Smooth muscle cell (in vitro differentiated cells): ENCODE measurements around the gene BICDL1. TPM values are rescaled to one million over a fixed set of nuclear protein-coding genes. Genes with fewer than 3 reads are reported as not detected.

Experiments used
- DNase-seq: peaks from one replicate; lab custom pipeline; 2025; ENCODE audit not compliant: unreplicated experiment; lab: John Stamatoyannopoulos, UW
- H2AFZ ChIP-seq: fragments of 200-600 bp; sonication (generic); 2 replicates; pipeline ENCODE4 v1.6.0; 2016; ENCODE audit warnings: antibody characterized with exemption, low read depth, mild to moderate bottlenecking
- H3F3A ChIP-seq: fragments of 200-600 bp; sonication (generic); 2 replicates; pipeline ENCODE4 v1.6.0; 2017; ENCODE audit warnings: antibody characterized with exemption, low read depth
- H3K27ac ChIP-seq: fragments of 200-600 bp; sonication (generic); 2 replicates; pipeline ENCODE4 v1.5.1; 2016; ENCODE audit warnings: low read depth, mild to moderate bottlenecking
- H3K27me3 ChIP-seq: fragments of 200-600 bp; sonication (generic); 2 replicates; pipeline ENCODE4 v1.6.1; 2016; ENCODE audit warnings: low read depth, mild to moderate bottlenecking
- H3K36me3 ChIP-seq: fragments of 200-600 bp; sonication (generic); 2 replicates; pipeline ENCODE4 v1.5.1; 2016; ENCODE audit warnings: low read depth
- H3K4me1 ChIP-seq: fragments of 200-600 bp; sonication (generic); 2 replicates; pipeline ENCODE4 v1.5.1; 2016; ENCODE audit warnings: low read depth
- H3K4me2 ChIP-seq: fragments of 200-600 bp; sonication (generic); 2 replicates; pipeline ENCODE4 v1.6.0; 2016; ENCODE audit warnings: mild to moderate bottlenecking
- H3K4me3 ChIP-seq: fragments of 200-600 bp; sonication (generic); 2 replicates; pipeline ENCODE4 v1.5.1; 2016; ENCODE audit warnings: mild to moderate bottlenecking
- H3K79me2 ChIP-seq: fragments of 200-600 bp; sonication (generic); 2 replicates; pipeline ENCODE4 v1.6.0; 2016; ENCODE audit warnings: low read depth, mild to moderate bottlenecking
- H3K9ac ChIP-seq: fragments of 200-600 bp; sonication (generic); 2 replicates; pipeline ENCODE4 v1.6.0; 2016; ENCODE audit warnings: low read depth
- H3K9me3 ChIP-seq: fragments of 200-600 bp; sonication (generic); replicated peaks from 2 replicates; pipeline ENCODE4 v1.5.1; 2016; ENCODE audit warnings: low read depth
- H4K20me1 ChIP-seq: fragments of 200-600 bp; sonication (generic); 2 replicates; pipeline ENCODE4 v1.6.0; 2016; ENCODE audit warnings: low read depth
- CTCF ChIP-seq: fragments of 200-600 bp; sonication (generic); IDR thresholded peaks from 2 replicates; pipeline ENCODE4 v1.5.1; 2017; ENCODE audit warnings: borderline replicate concordance, mild to moderate bottlenecking, antibody characterized with exemption; ENCODE audit not compliant: insufficient read depth, poor library complexity, severe bottlenecking
- WGBS: methylation state at CpG from one replicate; pipeline ENCODE4 v1.1.7; 2016; ENCODE audit warnings: low lambda C conversion rate; 5-methylcytosine and 5-hydroxymethylcytosine counted together
- polyA plus RNA-seq: library from polyadenylated mRNA; unstranded; fragments of >200 nt; fragmentation: Nextera tagmentation; extraction: Ambion mirVana; gene quantifications from 2 replicates; pipeline ENCODE4 v1.2.1, GENCODE V29; 2016
- total RNA-seq: library from RNA; depleted of rRNA; stranded (reverse); fragments of >200 nt; gene quantifications from 2 replicates; pipeline ENCODE4 v1.2.3, GENCODE V29; 2014

Gene BICDL1
- total and polyA plus RNA-seq, 2 experiments from 2014 or later, result 0.43 to 1.7 TPM

- no peak overlapping the region for H3K9ac ChIP-seq
- no peak for TF ChIP-seq CTCF
- H3K36me3 ChIP-seq, result no peaks in the 10 kb centered on the region
- WGBS, result 94% methylated on average over 6 of the region's 6 CpGs
- H3K79me2 ChIP-seq, result no peaks in the 10 kb centered on the region
- no peak overlapping the region for H2AFZ ChIP-seq
- H3K4me2 ChIP-seq, result no peak overlapping the region
- H3K27ac ChIP-seq, result no peak overlapping the region
- H3K9me3 ChIP-seq, result no peaks in the 10 kb centered on the region
- no peak overlapping the region for H3K4me3 ChIP-seq
- no peak for DNase-seq
- no peaks in the 10 kb centered on the region for H4K20me1 ChIP-seq
- H3K4me1 ChIP-seq, result no peaks in the 10 kb centered on the region
- H3F3A ChIP-seq, result no peaks in the 10 kb centered on the region
- no peaks in the 10 kb centered on the region for H3K27me3 ChIP-seq
Measured at GRCh38 chr12:120071493-120072020, 82.5 kb downstream of the BICDL1 start.

GRCh38 chr12:120072472-120073249 is 83.6 kb downstream of the BICDL1 start:
- H2AFZ ChIP-seq, result no peak overlapping the region
- no peak overlapping the region for H3K4me2 ChIP-seq
- no peaks in the 10 kb centered on the region for H3K4me1 ChIP-seq
- H3K4me3 ChIP-seq, result no peak overlapping the region
- 92% methylated on average over 18 of the region's 18 CpGs for WGBS
- no peaks in the 10 kb centered on the region for H3F3A ChIP-seq
- H3K9me3 ChIP-seq, result no peaks in the 10 kb centered on the region
- no peaks in the 10 kb centered on the region for H4K20me1 ChIP-seq
- H3K79me2 ChIP-seq, result no peaks in the 10 kb centered on the region
- H3K36me3 ChIP-seq, result no peaks in the 10 kb centered on the region
- no peak overlapping the region for H3K9ac ChIP-seq
- TF ChIP-seq CTCF, result no peak
- H3K27ac ChIP-seq, result no peak overlapping the region
- DNase-seq, result no peak
- H3K27me3 ChIP-seq, result no peaks in the 10 kb centered on the region

GRCh38 chr12:120075034-120075616 is 86.1 kb downstream of the BICDL1 start:
- Histone ChIP-seq H3K4me1 (no peaks in the 10 kb centered on the region), H3F3A (no peaks in the 10 kb centered on the region), H4K20me1 (no peaks in the 10 kb centered on the region), H3K4me3 (no peak overlapping the region), H2AFZ (no peak overlapping the region), H3K9ac (no peak overlapping the region), H3K27ac (no peak overlapping the region), H3K4me2 (no peak overlapping the region), H3K79me2 (no peaks in the 10 kb centered on the region), H3K9me3 (no peaks in the 10 kb centered on the region), H3K36me3 (no peaks in the 10 kb centered on the region), H3K27me3 (no peaks in the 10 kb centered on the region)
- 96% methylated on average over 7 of the region's 7 CpGs for WGBS
- DNase-seq, result no peak
- TF ChIP-seq CTCF, result no peak
